DOHH2 (cell line): Measurements from ENCODE around the gene LSM14A.

Source experiments
- H3F3A ChIP-seq: fragments of 200-600 bp; sonication (generic), shearing (Covaris generic); 2 replicates; pipeline ENCODE4 v1.6.0; 2016; ENCODE audit warnings: antibody characterized with exemption, mild to moderate bottlenecking; ENCODE audit not compliant: control insufficient read depth, insufficient read depth
- H3K27ac ChIP-seq: fragments of 200-600 bp; sonication (generic); 2 replicates; pipeline ENCODE4 v1.5.1; 2014; ENCODE audit warnings: low read depth, mild to moderate bottlenecking, low read length, moderate library complexity
- H3K27me3 ChIP-seq: fragments of 200-600 bp; sonication (generic); 2 replicates; pipeline ENCODE4 v1.6.1; 2014; ENCODE audit warnings: mild to moderate bottlenecking, low read length, mixed read lengths; ENCODE audit not compliant: control insufficient read depth
- H3K36me3 ChIP-seq: fragments of 200-600 bp; sonication (generic); 2 replicates; pipeline ENCODE4 v1.6.1; 2014; ENCODE audit warnings: mild to moderate bottlenecking, low read length, moderate library complexity, mixed read lengths; ENCODE audit not compliant: control insufficient read depth
- H3K4me1 ChIP-seq: fragments of 200-600 bp; sonication (generic); 2 replicates; pipeline ENCODE4 v1.6.1; 2014; ENCODE audit warnings: mild to moderate bottlenecking, low read length, mixed read lengths; ENCODE audit not compliant: control insufficient read depth
- H3K4me2 ChIP-seq: fragments of 200-600 bp; sonication (generic); 2 replicates; pipeline ENCODE4 v1.6.0; 2014; ENCODE audit warnings: mild to moderate bottlenecking, low read length, moderate library complexity
- H3K4me3 ChIP-seq: fragments of 200-600 bp; sonication (generic); 2 replicates; pipeline ENCODE4 v1.5.1; 2014; ENCODE audit warnings: mild to moderate bottlenecking, low read length, mixed read lengths
- H3K79me2 ChIP-seq: fragments of 200-600 bp; sonication (generic); 2 replicates; pipeline ENCODE4 v1.6.1; 2014; ENCODE audit warnings: mild to moderate bottlenecking, low read length, mixed read lengths; ENCODE audit not compliant: control insufficient read depth
- H3K9me2 ChIP-seq: fragments of 200-600 bp; sonication (generic); replicated peaks from 2 replicates; pipeline ENCODE4 v1.6.1; 2014; ENCODE audit warnings: mild to moderate bottlenecking, low read length, mixed read lengths; ENCODE audit not compliant: control insufficient read depth
- H3K9me3 ChIP-seq: fragments of 200-600 bp; sonication (generic); 2 replicates; pipeline ENCODE4 v1.6.1; 2014; ENCODE audit warnings: antibody characterized with exemption, low read length, mixed read lengths; ENCODE audit not compliant: control insufficient read depth, insufficient read depth
- H4K20me1 ChIP-seq: fragments of 200-600 bp; sonication (generic); 2 replicates; pipeline ENCODE4 v1.6.0; 2014; ENCODE audit warnings: low read depth, mild to moderate bottlenecking, antibody characterized with exemption, low read length, moderate library complexity; ENCODE audit not compliant: control insufficient read depth, insufficient read depth
- CTCF ChIP-seq: fragments of 200-600 bp; sonication (generic); IDR thresholded peaks from one replicate; pipeline ENCODE4 v1.5.1; 2014; ENCODE audit warnings: antibody characterized with exemption, mild to moderate bottlenecking, low read depth, low read length; ENCODE audit not compliant: poor library complexity, severe bottlenecking
- EZH2phosphoT487 ChIP-seq: fragments of 200-600 bp; sonication (generic); IDR thresholded peaks from 2 replicates; pipeline ENCODE4 v1.6.1; 2017; ENCODE audit warnings: borderline replicate concordance, mild to moderate bottlenecking, antibody characterized with exemption, low read length, moderate library complexity, mixed read lengths

The LSM14A gene

GRCh38 chr19:34189199-34189916 lies 17.1 kb downstream of the LSM14A start:
- Histone ChIP-seq H3K27ac (peak overlapping the region; percentile 13; the same call in 1 of the 2 replicates), H3K4me3 (peak overlapping the region; percentile 22), H3K9me3 (no peaks in the 10 kb centered on the region), H3K4me2 (peak overlapping the region; percentile 68), H4K20me1 (peaks cover 44% of the 10 kb centered on the region), H3K27me3 (no peaks in the 10 kb centered on the region), H3K4me1 (peaks cover 100% of the 10 kb centered on the region), H3F3A (peaks cover 17% of the 10 kb centered on the region), H3K36me3 (peaks cover 52% of the 10 kb centered on the region), H3K9me2 (no peaks in the 10 kb centered on the region), H3K79me2 (peaks cover 100% of the 10 kb centered on the region)
- TF ChIP-seq EZH2phosphoT487 = no peak
- TF ChIP-seq CTCF = no peak

- H3K4me2 ChIP-seq = peak overlapping the region; percentile 68
- H3K27me3 ChIP-seq = no peaks in the 10 kb centered on the region
- peak overlapping the region; percentile 22 for H3K4me3 ChIP-seq
- no peaks in the 10 kb centered on the region for H3K9me2 ChIP-seq
- peaks cover 42% of the 10 kb centered on the region for H4K20me1 ChIP-seq
- peak overlapping the region; percentile 13 for H3K27ac ChIP-seq
- H3K36me3 ChIP-seq = peaks cover 52% of the 10 kb centered on the region
- TF ChIP-seq CTCF (no peak), EZH2phosphoT487 (no peak)
- H3K79me2 ChIP-seq = peaks cover 100% of the 10 kb centered on the region
- H3K9me3 ChIP-seq = no peaks in the 10 kb centered on the region
- peaks cover 14% of the 10 kb centered on the region for H3F3A ChIP-seq
- H3K4me1 ChIP-seq = peaks cover 99% of the 10 kb centered on the region
Observed at GRCh38 chr19:34189917-34190425, 17.7 kb downstream of the LSM14A start.

- Histone ChIP-seq H3K4me1 (peaks cover 87% of the 10 kb centered on the region), H3K79me2 (peaks cover 94% of the 10 kb centered on the region), H4K20me1 (peaks cover 28% of the 10 kb centered on the region), H3K27me3 (no peaks in the 10 kb centered on the region), H3K36me3 (peaks cover 52% of the 10 kb centered on the region), H3K4me3 (peak overlapping the region; percentile 56), H3K9me2 (no peaks in the 10 kb centered on the region), H3F3A (peaks cover 10% of the 10 kb centered on the region), H3K27ac (peak overlapping the region; percentile 87), H3K9me3 (no peaks in the 10 kb centered on the region), H3K4me2 (peak overlapping the region; percentile 68)
- TF ChIP-seq EZH2phosphoT487 (no peak), CTCF (no peak)
Observed at GRCh38 chr19:34191355-34191962, 19.2 kb downstream of the LSM14A start.
